Pons (tissue), 1 donor: ENCODE data around the gene PRDM2.
"Not testable (repeated sequence)": the region's sequence is repeated elsewhere in the genome, so short reads cannot be mapped to it uniquely, and the experiment has no call there.

ENCODE experiments used
- DNase-seq: peaks from one replicate; pipeline ENCODE4 v3.0.0-alpha.2; 2016; ENCODE audit warnings: low spot score

Gene PRDM2

DNA sequence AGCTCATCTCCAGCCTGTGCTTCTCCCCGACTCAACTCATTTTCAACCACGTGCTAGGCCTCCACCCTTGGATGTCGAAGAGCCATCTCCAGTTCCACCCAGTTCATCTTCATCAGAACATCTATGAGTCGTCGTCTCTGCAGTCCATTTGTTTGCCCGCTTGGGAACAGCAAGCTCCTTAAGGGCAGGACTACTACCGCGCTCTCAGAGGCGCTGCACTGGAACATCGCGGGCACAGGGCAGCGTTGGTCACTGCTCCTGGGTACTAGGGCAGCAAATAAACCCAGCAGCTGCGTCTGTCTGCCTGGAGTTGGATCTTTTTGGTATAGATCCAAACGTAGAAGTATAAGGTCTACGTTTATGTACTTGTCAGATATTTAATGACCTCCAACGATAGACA, 478 bp upstream of the PRDM2 start:
- DNase-seq = no peak

DNA sequence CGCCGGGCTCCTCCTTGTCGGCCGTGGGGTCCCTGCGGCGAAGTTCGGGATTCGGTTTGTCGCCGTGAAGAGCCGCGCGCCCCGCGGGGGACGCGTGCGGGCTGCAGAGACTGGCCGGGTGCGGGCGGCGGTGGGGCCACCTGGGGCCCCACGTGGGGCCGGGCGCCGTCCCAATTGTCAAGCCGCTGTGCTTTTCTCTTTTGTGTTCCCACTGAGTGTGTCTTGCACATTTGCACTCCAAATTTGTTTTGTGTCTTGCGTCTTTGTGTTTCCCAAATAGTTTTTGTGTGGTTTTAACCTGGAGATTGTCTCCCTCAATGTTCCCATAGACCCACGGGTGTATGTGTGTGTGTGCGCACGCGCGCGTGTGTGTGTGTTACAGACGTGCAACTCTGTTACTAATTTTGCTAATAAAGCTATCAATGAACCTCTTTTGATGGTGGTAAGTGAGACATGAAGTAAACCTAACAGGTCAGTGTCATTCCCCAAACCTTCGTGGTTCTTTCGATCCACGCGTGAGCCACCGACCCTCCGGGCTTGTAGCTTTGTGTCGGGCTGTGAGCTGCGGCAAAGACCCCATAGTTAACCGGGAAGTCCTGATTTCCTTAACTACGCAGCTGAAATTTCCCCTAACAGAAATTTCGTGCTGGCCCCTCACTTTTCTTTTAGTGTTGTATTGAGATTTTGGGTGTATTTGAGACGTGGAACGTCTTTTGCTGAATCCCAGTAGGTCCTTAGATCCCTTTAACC, 708 bp downstream of the PRDM2 start:
- peak; percentile 60 for DNase-seq

DNA sequence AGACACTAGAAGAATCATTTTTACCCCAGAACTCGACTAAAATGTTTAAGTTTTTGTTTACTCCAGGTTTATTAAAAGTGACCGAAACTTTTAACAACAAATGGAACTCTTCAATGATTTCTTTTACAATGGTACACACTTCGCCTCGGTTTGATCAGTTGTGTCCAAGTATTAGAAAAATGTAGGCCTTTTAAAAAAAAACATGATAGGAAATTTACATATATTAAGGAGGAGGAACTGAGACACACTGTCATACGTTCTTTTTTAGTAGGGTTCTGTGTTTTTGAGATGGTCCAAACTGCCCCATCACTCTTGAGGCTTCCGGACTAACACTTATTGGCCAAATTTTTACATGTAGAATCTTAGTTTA, 1.3 kb downstream of the PRDM2 start:
- DNase-seq = peak; percentile 33

DNA sequence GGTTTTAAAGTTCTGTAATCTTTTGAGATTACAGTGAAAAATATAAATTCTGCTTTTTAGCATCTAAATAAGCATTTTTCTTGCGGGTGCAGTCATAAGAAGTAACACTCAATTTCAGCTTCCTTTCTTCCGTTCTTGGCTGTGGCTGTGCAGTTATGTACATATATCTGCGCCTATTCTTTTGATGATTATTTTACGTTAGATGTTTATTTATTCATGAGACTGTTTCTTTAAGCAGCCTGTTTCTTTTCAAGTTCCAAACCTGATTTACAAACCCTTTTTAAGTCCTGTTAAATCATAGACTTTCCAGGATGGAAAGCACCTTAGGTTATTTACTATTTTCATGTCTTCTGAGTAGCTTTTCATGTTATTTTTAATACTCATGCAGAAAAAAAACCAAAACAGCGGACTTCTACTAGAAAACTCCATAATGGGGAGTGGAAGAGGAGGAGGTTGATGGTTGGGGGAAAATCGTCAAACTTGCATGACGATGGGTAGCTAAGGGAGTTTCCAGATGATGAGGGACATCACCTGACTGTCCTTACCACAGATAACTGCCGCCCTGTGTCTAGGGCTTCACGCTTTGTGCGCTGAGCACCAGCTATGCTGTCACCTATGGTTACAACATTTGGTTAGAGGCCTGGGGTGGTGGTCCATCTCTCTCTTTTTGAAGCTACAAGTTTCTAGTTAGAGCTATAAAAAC, 2.6 kb downstream of the PRDM2 start:
- DNase-seq = no peak

DNA sequence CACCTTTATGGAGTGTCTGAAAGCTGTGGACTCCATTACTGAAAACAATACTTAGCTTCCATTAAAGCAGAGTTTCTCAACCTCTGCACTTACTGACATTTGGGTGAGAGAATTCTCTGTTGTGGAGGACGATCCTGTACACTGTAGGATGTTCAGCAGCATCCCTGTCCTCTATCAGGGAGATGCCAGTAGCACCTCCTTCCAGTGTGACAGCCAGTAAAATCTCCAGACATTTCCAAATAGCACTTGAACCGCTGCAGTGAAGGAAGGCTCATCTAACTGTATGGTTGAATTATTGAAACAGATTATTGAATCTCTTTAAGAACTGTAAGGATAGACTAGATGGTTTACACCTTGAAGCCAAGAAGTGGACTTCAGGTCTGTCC, 3.1 kb downstream of the PRDM2 start:
- no peak for DNase-seq

DNA sequence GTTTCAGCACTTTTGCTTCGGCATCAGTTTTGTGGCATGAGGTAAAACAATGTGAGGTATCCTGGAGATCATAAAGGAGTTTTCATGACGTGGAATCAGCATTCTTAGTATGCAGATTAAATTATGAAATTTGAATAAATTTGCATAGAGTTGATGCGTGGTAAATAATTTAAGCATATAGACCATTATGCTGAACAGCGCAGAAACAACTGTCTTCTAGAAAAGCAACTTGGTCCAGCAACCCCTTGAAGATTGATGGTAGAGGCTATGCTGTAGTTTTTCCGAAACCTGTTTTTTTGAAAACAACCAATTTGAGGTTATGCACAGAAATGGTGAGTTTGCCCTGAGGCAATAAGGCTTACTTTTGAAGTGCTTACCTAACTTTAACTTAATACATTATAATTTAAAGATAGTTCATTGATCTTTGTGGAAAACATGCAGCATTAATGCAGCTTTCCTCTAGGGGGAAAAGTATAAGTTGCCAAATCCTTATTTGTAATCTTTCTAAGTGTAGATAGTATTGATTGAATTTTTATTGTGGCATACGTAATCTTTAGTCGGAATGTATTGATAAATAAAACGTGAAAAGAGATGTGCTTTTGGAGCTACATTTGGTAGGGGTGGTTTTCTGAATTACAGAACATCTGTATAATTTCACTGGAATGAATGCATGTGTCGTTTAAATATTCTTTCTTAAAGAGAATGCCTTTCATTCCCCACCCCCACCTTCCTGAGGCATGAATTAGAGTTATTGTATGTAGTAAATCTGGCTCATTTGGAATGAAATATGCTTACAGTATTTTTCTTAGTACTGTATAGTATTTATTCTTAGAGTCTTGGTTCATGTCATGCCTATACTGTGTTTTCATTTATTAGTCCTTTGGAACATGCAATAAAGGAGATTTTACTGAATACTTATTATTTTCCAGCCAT, 3.8 kb downstream of the PRDM2 start:
- no peak for DNase-seq

DNA sequence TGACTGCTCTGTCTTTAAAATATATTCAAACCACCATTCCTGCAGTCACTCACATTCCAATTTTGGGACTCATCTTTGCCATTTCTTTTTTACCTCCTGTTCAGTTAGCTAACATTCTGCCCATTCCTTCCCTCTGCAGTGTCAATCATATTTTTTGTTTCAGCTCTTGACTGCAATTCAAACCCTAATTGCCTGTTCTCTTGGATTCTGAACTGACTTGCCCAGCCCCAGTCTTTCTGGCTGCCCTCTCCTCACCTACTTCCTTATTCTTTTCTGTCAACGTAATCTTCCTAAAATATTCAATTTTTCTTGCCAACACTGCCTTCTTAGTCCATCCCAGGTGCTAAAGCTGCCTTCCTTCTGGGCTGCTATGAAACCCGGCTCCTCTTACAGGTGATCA, 6.1 kb downstream of the PRDM2 start:
- no peak for DNase-seq

DNA sequence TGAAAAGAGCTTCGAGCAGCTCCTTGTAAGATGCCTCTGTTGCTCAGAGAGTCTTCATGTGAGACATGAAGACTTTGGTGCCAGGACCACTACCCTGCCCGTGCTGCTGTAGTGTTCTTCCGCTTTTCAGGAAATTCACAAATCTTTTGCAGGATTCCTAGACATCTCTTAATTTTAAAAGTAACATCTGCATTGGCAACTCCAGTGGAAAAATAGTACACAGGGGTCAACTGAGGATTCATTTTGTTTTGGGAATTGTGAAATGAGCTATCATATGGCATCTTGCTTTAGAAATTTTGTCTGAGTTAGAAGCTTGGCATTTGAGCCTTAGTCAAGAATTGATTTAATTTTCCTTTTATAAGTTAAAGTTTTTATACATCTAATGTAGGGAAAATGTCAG, 7.2 kb downstream of the PRDM2 start:
- no peak for DNase-seq

DNA sequence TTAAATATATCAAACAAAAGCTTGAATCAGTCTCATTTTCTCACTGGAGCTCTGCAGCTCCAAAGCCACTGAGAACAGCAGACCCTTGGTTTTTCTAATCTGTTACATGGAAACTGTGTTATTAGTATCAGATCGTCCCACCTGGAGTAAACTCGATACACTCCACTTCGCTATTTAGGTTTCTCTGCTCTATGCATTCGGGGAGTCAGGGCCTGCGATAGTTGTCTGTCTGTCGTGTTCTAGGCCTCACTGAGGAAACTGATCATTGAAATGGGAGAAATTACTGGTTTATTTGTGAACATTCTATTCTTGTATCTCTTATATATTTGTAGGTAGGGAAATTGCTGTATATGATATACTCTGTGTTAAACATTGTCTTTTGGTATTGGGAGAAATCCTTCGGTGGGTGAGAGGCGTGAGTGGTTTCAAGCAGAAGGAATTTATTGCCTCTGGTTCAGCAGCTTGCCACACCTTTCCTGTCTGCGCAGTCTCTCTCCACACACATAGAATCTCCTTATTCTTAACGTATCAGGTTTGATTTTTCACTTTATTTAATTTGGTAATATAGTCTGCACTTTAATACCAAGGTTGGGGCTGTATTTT, 8.5 kb downstream of the PRDM2 start:
- no peak for DNase-seq

DNA sequence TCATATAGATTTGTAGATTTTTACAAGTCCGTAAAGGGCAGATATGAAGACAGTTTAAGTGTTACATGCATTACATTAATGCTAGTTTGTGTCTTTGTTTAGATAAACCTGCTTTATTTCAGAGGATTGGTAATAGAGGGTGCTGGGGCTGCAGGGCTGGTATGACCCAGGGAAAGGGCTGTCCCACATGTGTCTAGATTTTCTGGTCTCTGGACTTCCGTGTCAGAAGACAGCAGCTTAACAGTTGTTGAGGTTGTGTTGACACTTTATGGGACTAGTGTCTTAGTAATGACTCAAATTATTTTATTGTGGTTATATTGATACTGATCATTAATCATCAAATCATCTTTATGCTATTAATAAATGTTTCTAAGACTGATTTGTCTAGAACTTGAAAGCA, 10.1 kb downstream of the PRDM2 start:
- no peak for DNase-seq

DNA sequence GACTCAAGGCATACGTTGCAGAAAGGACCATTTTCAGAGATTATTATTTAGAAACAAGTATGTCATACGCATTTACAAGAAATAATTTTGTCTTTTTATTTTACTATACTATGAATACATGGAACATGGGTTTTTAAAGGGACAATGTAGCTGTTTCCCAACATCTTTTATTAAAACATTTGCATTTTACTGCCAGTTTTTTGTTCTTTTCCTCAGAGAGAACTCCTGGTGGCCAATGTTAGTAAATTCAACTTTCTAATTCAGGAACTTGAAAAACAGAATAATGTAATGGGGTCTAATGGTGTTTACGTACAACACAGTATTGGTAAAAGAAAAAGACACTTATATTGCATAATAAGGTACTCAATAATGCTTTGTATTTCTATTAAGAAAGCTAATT, 14.9 kb downstream of the PRDM2 start:
- DNase-seq = no peak

DNA sequence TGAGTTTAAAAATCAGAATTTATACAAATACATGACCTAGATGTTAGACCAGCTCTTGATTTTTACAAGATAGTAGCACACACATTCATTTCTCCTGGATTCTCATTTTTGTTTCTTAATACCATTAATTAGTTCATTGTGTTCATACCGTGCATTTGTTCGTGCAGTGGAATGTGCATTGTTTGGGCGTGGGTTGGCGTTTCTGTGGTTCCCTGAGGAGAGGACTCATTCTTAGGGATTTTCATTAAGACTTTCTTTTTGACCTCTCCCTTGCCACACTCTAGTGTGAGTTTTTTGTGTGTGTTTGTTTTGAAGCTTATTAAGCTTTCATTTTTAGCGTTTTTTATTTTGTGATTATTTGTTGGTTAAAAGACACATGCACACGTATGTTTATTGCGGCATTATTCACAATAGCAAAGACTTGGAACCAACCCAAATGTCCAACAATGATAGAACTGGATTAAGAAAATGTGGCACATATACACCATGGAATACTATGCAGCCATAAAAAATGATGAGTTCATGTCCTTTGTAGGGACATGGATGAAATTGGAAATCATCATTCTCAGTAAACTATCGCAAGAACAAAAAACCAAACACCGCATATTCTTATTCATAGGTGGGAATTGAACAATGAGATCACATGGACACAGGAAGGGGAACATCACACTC, 15.8 kb downstream of the PRDM2 start:
- DNase-seq = not testable (repeated sequence)

DNA sequence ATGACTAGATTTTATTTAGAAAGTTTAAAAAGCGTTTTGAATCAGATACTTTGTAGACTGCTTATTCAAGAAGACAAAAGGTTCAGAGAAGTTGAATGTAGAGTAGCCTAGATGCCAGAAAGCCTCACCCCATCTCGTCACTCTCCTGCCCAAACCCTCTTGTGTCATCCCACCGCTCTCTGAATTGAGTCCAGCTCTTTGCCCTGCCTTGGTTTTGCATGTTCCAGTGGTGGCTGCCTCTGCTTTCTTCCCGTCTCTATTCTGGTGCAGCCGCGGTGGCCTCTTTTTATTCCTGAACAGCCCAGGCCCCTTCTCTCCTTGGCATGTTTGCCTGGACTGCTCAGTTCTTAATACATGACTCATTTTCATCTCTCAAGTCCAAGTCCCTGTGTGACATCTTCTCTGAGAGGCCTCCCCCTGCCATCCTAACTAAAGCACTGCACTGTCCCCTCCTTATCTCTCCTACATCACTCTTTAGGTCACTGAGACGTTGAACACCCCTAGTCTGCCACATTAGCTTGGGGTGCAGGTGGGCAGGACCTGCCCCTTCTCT, 22.9 kb downstream of the PRDM2 start:
- no peak for DNase-seq

DNA sequence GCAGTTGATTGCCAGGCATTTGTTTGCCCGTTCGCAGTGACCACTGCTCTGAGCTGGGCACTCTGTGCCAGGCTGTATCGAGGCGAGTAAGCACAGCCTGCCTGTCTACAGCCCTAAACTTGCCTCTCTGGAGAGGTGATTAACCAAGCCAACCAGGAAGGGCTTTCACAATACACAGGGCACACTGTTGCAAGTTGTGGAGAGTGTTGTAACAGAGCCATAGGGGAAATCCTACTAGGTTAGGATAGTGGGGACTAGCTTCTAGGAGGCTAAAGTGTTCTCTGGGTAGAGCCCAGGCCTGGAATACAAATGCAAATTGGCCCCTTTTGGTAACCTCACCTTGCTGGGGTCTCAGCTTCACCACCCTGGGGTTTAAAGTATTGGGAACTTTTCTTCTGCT, 23.8 kb downstream of the PRDM2 start:
- no peak for DNase-seq

DNA sequence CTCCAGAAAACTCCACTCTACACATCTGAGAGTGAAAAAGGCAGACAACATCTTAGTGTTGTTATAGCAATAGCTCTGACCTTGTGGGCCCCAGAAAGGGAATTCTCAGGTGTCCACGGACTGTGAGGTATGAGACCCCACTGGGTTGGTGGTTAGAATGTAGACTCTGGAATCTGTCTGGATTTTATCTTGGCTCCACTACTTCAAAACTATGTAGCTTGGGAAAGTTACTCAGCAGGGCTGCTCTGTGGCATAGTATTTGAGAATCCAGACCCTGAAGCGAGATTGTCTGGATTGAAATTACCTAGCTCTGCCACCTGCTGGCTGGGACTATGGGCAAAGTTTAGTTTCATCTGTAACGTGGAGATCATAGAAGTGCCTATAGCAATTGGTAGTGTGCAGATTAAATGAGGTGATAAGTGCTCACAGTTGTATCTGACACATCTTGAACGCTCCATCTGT, 25.8 kb downstream of the PRDM2 start:
- DNase-seq = no peak

DNA sequence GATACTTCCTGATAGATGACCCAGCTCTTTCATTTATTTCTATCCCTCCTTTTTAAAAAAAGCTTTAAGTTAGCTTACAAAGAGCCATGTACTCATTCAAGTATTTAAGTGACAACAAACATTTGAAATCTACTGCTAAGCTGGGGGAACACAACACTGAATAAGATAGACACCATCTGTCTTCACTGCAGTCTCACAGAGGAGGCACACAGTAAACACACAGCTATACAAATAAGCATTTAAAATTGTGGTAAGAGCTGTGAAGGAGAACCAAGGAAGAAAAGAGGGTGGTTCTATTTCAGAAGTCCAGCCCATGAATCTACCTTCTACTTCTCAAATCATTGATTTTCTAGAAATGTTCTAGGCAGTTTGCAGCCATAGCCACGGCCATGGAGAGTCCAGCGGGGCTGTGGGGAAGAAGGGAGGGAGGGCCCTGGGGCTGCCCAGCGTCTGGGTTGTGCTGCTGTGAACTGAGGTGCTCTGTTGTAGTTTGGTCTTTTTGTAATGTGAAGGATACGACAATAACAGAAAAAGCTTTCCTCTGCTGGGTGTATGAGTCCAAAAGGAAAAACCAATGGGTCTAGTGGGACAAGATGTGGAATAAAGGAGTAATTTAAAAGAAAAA, 28.2 kb downstream of the PRDM2 start:
- no peak for DNase-seq

DNA sequence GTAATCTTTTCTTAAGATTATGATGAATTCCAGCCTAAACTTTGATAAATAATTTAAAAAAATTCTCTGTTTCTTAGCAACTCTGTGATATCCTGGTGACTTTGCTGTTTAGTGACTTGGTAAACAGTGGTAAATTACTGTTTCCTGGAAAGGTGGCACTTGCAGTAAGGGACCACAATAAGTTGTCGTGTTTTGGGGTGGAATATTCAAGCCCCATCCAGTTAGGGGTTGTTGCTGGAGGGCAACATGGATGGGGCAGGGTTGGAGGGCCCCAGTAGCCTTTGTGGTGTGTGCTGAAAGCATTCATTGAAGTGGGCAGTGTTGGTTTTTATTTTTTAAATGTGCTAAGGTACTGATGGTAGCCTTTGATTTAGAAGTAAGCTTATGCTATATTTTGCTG, 30.3 kb downstream of the PRDM2 start:
- no peak for DNase-seq

DNA sequence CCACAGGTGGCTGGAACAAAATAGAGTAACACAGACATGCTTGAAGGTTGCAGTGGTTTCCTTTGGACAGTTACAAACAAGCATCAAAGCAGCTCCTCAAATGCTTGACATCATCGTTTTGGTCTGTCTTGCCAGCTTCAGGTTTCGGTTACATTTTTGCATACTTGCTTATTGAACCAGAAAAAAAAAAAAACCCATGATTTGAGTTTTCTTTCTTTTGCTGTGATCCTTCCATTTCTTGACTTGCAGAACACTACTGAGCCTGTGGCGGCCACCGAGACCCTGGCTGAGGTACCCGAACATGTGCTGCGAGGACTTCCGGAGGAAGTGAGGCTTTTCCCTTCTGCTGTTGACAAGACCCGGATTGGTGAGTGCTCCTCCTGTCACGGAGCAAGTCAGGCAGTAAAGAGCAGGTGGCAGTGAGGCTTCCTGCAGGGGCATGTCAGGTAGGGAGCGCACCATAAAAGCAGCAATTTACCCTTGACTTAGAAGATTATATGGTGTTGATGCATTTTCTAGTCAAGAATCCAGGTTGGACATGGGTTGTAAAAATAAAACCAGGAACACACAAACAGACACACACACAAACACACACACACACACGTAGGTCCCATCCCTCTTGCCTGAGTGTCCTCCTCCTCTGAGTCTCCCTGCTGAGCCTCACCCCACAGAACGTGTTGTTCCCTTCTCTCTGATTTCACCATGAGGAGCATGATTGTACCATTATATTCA, 30.9 kb downstream of the PRDM2 start:
- peak; percentile 25 for DNase-seq

DNA sequence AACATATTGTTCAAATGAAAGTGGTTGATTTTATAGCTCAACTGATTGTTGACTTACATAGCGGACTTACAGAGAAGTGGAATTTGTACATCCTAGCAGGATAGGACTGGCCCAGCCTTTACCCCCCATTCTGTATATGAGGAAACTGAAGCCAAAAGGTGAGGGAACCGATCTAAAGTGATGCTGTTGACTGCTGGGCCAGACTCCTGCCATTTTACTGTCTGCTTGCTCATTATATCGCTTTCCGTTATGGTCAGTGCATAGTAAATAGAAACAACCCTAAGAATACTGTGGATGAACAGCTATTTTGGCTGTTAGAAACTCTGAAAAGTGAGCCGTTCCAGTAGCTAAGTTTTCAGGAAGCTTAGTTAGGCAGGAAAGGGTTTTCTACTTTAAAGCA, 31.9 kb downstream of the PRDM2 start:
- DNase-seq = no peak

DNA sequence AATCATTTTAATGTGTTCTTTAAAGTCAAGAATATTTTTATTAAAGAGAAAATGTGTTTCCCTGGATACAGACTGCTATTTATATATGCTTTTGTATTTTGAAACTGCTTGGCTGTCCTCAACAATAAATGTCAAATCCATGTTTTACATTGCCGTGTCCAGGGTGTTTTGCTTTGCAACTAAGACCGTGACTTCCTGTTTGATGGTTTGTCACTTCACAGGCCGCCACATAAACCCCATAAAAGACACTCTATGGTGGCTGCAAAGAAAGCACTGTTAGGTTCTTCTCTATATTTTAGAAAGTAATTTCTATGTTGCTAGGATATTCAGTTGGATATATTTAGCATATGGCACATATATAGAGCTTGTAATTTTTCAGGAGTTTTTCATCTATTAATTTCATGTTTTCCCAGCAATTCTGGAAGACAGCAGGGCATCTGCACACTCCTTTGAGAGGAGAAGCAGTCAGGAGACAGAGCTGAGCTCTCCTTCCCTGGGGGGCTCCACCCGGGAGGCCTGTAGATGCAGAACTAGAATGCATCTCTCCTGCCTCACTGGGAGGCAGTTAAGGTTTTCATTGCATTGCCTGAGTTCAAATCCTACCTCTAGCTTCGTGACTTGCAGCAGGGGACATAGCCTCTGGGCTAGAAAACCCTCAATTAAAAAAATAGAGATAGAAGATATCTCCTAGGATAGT, 33.1 kb downstream of the PRDM2 start:
- no peak for DNase-seq
